ENCODE data around the gene ZC2HC1B. TPM values are rescaled to one million over a fixed set of nuclear protein-coding genes. Genes with fewer than 3 reads are reported as not detected.
"Not testable (repeated sequence)": the region's sequence is repeated elsewhere in the genome, so short reads cannot be mapped to it uniquely, and the experiment has no call there.

ZC2HC1B gene
- polyA plus RNA-seq, 5 donors: not detected

- not testable (repeated sequence) for DNase-seq
Observed at GRCh38 chr6:143868808-143869207, 4.5 kb downstream of the ZC2HC1B start.

- not testable (repeated sequence) for DNase-seq
Observed at GRCh38 chr6:143871202-143871730, 7.0 kb downstream of the ZC2HC1B start.

DNA sequence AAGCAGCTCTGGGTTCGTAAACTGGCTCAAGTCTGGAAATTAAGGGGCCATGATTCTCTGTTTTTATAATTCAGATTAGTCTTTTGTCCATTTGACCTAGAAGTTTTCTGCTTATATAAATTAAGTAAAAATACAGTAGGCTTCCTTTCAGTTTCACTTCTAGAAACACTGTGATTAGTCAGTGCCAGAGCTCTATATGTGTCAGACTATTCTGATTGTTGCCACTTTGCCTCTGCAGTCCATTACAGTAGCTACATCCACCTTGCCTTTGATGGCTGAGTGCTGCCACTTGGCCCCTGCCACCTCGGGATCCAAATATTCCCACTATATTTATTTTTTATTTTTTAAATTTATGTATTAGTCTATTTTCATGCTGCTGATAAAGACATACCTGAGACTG lies 7.9 kb downstream of the ZC2HC1B start:
- no peak for DNase-seq

DNA sequence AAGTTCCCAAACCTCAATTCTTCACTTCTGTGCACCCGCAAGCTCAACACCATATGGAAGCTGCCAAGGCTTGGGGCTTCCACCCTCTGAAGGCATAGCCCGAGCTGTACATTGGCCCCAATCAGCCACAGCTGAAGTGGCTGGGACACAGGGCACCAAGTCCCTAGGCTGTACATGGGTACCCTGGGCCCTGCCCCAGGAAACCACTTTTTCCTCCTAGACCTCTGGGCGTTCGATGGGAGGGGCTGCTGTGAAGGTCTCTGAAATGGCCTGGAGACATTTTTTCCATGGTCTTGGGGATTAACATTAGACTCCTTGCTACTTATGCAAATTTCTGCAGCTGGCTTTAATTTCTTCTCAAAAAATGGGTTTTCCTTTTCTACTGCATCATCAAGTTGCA lies 9.3 kb downstream of the ZC2HC1B start:
- DNase-seq: not testable (repeated sequence)

- DNase-seq: not testable (repeated sequence)
Observed at GRCh38 chr6:143874503-143874902, 10.2 kb downstream of the ZC2HC1B start.

GRCh38 chr6:143877584-143878271 lies 13.5 kb downstream of the ZC2HC1B start:
- DNase-seq: no peak

- DNase-seq: no peak
Observed at GRCh38 chr6:143878272-143878760, 14.0 kb downstream of the ZC2HC1B start.

- no peak for DNase-seq
Observed at GRCh38 chr6:143880412-143880811, 16.1 kb downstream of the ZC2HC1B start.

DNA sequence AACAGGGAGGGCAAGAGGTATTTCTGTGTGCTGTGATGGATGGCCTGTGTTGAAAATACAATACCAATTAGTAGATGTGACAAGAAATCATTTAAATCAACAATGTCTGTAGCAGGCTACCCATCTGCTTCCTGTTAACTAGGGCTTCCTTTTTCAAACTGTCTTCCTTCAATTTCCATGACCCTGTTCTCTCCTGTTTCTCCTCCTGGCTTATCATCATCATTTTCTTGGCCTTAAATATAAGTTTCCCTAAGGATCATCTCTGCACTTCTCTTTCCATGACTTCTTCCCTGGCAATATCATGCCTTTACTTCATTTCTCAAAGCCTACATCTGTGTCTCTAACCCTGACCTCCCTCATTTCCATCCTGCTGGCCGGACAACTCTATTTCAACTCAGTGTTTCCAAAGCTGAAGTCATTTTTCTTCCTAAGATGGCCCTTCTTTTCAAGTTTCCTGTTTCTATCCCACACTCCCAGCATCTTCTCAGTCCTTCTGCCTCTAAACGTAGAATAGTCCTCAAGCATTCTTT lies 18.2 kb downstream of the ZC2HC1B start:
- DNase-seq: no peak

DNA sequence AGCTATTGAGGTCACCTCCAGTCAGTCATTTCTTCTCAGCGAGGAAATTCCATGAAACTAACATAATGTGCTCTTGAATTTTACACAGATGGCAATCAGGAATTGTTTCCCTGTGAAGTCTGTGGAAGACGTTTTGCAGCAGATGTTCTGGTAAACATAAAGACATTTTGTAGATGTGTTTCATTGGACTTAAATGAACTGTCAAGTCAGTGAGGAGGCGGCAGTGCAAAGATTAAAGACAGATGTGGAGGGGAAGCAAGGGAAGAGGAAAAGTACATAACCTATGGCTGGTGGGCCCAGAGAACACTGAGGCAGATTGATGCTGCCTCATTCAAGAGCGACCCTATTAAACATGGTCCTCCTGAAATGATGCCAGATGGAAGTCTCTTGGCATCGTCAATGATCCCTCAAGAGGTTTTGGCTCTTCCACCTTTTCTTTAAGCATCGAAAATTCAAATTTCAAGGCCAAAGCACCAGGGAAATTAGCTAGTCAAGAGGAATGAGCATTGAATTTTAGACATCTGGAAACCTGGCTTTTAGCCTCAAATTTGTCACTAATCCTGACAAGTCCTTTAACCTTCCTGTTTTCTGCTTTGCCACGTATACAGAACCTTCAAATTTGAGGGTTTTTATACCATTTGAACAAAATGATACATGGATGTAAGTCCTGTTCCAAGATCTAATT lies 20.1 kb downstream of the ZC2HC1B start:
- DNase-seq: no peak

GRCh38 chr6:143885116-143885515 lies 20.8 kb downstream of the ZC2HC1B start:
- no peak for DNase-seq

- no peak for DNase-seq
Observed at GRCh38 chr6:143894655-143895054, 30.4 kb downstream of the ZC2HC1B start.

DNA sequence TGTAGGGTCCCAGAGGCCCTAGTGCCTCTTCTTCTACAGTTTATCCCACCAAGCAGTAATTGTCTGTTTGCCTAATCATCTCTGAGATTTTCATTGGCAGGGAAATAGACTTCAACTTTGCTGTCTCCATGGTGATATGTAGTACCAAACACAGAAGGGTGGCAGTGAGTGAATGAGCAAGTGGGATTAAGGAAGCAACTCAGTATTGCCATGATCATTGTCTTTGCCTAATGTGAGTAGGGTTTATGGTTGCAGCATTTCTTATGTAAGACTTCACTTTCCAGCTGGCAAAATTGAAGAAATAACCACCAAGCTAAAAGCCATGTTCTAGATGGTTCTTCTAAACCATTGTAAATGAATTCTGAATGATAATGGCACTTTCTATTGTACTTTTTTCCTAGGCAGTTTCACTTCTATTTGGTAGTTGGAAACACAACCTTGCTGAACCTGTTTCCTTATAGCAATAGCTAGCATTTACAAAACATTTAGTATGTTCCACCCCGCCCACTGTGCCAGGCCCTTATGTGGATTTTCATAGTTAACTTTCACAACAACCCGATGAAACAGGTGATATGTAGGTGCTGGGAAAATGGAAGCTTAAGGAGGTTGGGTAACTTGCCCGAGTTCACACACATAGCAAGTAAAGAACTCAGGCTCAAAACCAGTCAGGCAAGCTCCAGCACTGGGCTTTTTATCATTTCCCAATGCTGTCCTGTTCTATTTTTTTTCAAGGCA lies 32.0 kb downstream of the ZC2HC1B start:
- no peak for DNase-seq

DNA sequence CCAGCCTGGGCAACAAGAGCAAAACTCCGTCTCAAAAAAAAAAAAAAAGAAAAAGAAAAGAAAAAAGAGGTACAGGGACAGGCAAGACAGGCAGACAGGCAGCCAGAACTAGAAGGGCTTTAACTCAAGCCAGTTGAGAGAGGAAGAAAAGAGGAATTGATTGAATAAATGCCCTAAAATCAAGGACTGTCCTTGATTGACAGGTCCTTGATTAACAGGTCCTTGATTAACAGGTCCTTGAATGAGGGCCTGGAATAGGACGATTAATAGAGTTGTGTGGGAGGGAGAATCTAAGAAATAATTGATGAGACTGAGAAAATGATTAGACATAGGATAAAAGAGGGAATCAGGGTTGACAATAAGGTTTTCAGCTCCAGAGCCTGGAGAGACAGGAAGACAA lies 36.1 kb downstream of the ZC2HC1B start:
- no peak for DNase-seq

- peak; percentile 86 to 88 for DNase-seq
Observed at GRCh38 chr6:143901885-143902750, 37.8 kb downstream of the ZC2HC1B start.

GRCh38 chr6:143902827-143903226 lies 38.6 kb downstream of the ZC2HC1B start:
- DNase-seq: no peak

GRCh38 chr6:143911028-143911427 lies 46.8 kb downstream of the ZC2HC1B start:
- DNase-seq: no peak

DNA sequence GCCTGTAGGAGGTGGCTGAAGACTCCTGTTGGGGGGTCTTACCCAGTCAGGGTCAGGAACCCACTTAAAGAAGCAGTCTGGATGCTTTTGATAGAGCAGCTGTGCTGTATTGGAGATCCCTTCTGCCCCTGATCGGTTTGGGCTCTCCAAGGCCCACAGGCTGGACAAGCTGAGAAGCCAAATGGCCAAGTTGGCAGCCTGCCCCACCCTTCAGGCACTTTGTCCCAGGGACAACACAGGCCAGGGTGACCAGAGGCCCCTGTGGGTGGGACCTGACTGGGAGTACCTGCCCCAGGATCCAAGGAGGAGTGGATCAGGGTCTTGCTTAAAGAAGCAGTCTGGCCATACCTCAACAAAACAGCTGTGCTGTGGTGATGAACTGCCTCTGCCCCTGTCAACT lies 48.4 kb downstream of the ZC2HC1B start:
- no peak for DNase-seq

GRCh38 chr6:143917026-143917425 lies 52.8 kb downstream of the ZC2HC1B start:
- not testable (repeated sequence) for DNase-seq

DNA sequence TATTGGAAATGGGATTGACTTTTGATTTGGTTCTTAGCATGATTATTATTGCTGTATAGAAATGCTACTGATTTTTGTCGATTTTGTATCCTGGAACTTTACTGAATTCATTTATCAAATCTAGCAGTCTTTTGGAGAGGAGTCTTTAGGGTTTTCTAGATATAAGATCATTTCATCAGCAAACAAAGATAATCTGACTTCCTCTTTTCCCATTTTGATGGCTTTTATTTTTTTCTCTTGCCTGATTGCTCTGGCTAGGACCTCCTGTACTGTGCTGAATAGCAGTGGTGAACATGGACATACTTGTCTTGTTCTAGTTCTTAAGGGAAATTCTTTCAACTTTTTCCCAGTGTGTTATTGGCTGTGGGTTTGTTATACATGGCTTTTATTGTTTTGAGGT lies 64.6 kb downstream of the ZC2HC1B start:
- DNase-seq: no peak

GRCh38 chr6:143929975-143930374 lies 65.7 kb downstream of the ZC2HC1B start:
- no peak for DNase-seq

All from right lung (tissue), 5 donors.